ENCODE data around the gene ZNF740. TPM values are rescaled to one million over a fixed set of nuclear protein-coding genes. Genes with fewer than 3 reads are reported as not detected.

ZNF740 gene
- total and polyA plus RNA-seq, 10 of the 15 experiments (the other 5 are each of a cell fraction or from before 2014, with no cell fraction given), result 1.4 to 33.6 (median 11.3) TPM

GRCh38 chr12:53227341-53227740, 46.8 kb downstream of the ZNF740 start:
- no peak for DNase-seq (ENCODE audit: low read depth, low spot score)
- TF ChIP-seq MLLT1 (IDR thresholded peaks at IDR 0.05), result no peak
- no peak for TF ChIP-seq PKNOX1 (IDR thresholded peaks at IDR 0.05)
- no peak for TF ChIP-seq E4F1 (IDR thresholded peaks at IDR 0.05; ENCODE audit: borderline replicate concordance, partially characterized antibody)
- TF ChIP-seq DPF2 (IDR thresholded peaks at IDR 0.05), result no peak
- TF ChIP-seq REST (IDR thresholded peaks at IDR 0.05; ENCODE audit: low read depth, low read length), result no peak
- TF ChIP-seq FOS (IDR thresholded peaks at IDR 0.05; ENCODE audit: borderline replicate concordance, extremely low read depth, insufficient read length), result no peak
- no peak for TF ChIP-seq EP300 (IDR thresholded peaks at IDR 0.05; ENCODE audit: borderline replicate concordance in 1 of 2, control insufficient read depth in 1 of 2, low read depth in 2 of 2, low read length in 2 of 2)
- no peak for TF ChIP-seq NRF1 (conservative IDR thresholded peaks at IDR 0.05; ENCODE audit: low read depth, low read length)
- no peak for TF ChIP-seq RBBP5 (conservative IDR thresholded peaks at IDR 0.05)
- TF ChIP-seq RCOR1 (conservative IDR thresholded peaks at IDR 0.05; ENCODE audit: low read depth, low read length), result no peak
- TF ChIP-seq SIN3A (IDR thresholded peaks at IDR 0.05; ENCODE audit: low read depth, low read length), result no peak
- no peak for TF ChIP-seq ZSCAN29 (IDR thresholded peaks at IDR 0.05)
- TF ChIP-seq PBX3 (IDR thresholded peaks at IDR 0.05; ENCODE audit: insufficient replicate concordance, low read depth, low read length), result no peak
- TF ChIP-seq MAX (IDR thresholded peaks at IDR 0.05; ENCODE audit: low read depth, low read length), result no peak
- TF ChIP-seq ZNF622 (IDR thresholded peaks at IDR 0.05), result no peak
- Histone ChIP-seq H2AFZ (ENCODE audit: control insufficient read depth, low read depth, low read length) (no peak overlapping the region), H3K79me2 (ENCODE audit: control insufficient read depth, insufficient read depth, low read length) (no peaks in the 10 kb centered on the region), H3K27me3 (replicated peaks in 1 of 2; ENCODE audit: control insufficient read depth in 2 of 2, insufficient read depth in 2 of 2, low read length in 1 of 2) (no peaks in the 10 kb centered on the region; a peak in 1 of 4 replicates), H3K4me2 (ENCODE audit: control insufficient read depth, insufficient read depth) (no peak overlapping the region), H3K4me3 (no peak overlapping the region), H3K4me1 (ENCODE audit: control insufficient read depth, insufficient read depth, low read length) (peaks cover 6% of the 10 kb centered on the region), H3K9me3 (replicated peaks; ENCODE audit: control insufficient read depth, insufficient read depth, low read length) (no peaks in the 10 kb centered on the region), H3K36me3 (ENCODE audit: control insufficient read depth in 2 of 2, insufficient read depth in 2 of 2, low read length in 1 of 2) (no peaks in the 10 kb centered on the region), H3K27ac (ENCODE audit: control insufficient read depth, insufficient read depth) (no peak overlapping the region), H4K20me1 (ENCODE audit: control insufficient read depth, insufficient read depth) (no peaks in the 10 kb centered on the region), H3K9ac (ENCODE audit: control insufficient read depth, insufficient read depth, low read length) (no peak overlapping the region)
- in situ Hi-C loops (cut with MboI) (no loop called here), intact Hi-C loops (cut with micrococcal nuclease; ENCODE audit: unreplicated experiment) (no loop called here)
- ChIA-PET SMC1A (ENCODE audit: uncharacterized antibody, unreplicated experiment) (no interaction called here), CTCF (no interaction called here), RAD21 (ENCODE audit: unreplicated experiment) (no interaction called here), POLR2A (interaction anchor here (0.7 kb wide), 1 partner anchor 143 kb away, joined by 3 read pairs; no protein-coding TSS in a partner anchor)
- ATAC-seq, result no peak
- FAIRE-seq, result no peak
- BruUV-seq (replicated peaks), result no TSS peak
- 65% methylated on average over 11 of the region's 11 CpGs for WGBS (ENCODE audit: insufficient coverage, insufficient replicate concordance, low lambda C conversion rate, missing lambda C conversion rate)

All from GM12878 (cell line).